Measurements from ENCODE around the gene MYF5. TPM values are rescaled to one million over a fixed set of nuclear protein-coding genes. Genes with fewer than 3 reads are reported as not detected.

Gene MYF5
- total and polyA plus RNA-seq, 8 donors = not detected

- intact Hi-C loops (cut with DNase I) = no loop called here
- Histone ChIP-seq H3K4me1 (no peaks in the 10 kb centered on the region), H3K36me3 (no peaks in the 10 kb centered on the region), H3K27me3 (no peaks in the 10 kb centered on the region), H3K27ac (no peak overlapping the region), H3K9me3 (no peaks in the 10 kb centered on the region), H3K4me3 (no peak overlapping the region)
- no peak for DNase-seq
- ATAC-seq = no peak
- WGBS, 2 donors = 48 to 52% methylated on average over 2 of the region's 2 CpGs
- FAIRE-seq = no peak
- TF ChIP-seq, protein P1, sequence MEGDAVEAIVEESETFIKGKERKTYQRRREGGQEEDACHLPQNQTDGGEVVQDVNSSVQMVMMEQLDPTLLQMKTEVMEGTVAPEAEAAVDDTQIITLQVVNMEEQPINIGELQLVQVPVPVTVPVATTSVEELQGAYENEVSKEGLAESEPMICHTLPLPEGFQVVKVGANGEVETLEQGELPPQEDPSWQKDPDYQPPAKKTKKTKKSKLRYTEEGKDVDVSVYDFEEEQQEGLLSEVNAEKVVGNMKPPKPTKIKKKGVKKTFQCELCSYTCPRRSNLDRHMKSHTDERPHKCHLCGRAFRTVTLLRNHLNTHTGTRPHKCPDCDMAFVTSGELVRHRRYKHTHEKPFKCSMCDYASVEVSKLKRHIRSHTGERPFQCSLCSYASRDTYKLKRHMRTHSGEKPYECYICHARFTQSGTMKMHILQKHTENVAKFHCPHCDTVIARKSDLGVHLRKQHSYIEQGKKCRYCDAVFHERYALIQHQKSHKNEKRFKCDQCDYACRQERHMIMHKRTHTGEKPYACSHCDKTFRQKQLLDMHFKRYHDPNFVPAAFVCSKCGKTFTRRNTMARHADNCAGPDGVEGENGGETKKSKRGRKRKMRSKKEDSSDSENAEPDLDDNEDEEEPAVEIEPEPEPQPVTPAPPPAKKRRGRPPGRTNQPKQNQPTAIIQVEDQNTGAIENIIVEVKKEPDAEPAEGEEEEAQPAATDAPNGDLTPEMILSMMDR (IDR thresholded peaks at IDR 0.05) = no peak
These were observed 26.2 kb upstream of the MYF5 start for GRCh38 chr12:80690513-80690912.

- no peaks in the 10 kb centered on the region for H3K36me3 ChIP-seq
- H3K4me1 ChIP-seq = no peaks in the 10 kb centered on the region
- intact Hi-C loops (cut with DNase I) = no loop called here
- no peaks in the 10 kb centered on the region for H3K27me3 ChIP-seq
- no peak overlapping the region for H3K27ac ChIP-seq
- H3K9me3 ChIP-seq = no peaks in the 10 kb centered on the region
- no peak overlapping the region for H3K4me3 ChIP-seq
- DNase-seq (no peak), ATAC-seq (no peak), FAIRE-seq (no peak)
- TF ChIP-seq, protein P1 (IDR thresholded peaks at IDR 0.05) = no peak
- 73 to 86% methylated on average over 1 of the region's 1 CpG for WGBS, 2 donors
These were observed 24.6 kb upstream of the MYF5 start for GRCh38 chr12:80692114-80692513.

GRCh38 chr12:80697270-80697887 lies 19.3 kb upstream of the MYF5 start:
- TF ChIP-seq, protein P1 (IDR thresholded peaks at IDR 0.05) = no peak
- Histone ChIP-seq H3K4me1 (no peaks in the 10 kb centered on the region), H3K9me3 (no peaks in the 10 kb centered on the region), H3K27ac (no peak overlapping the region), H3K27me3 (no peaks in the 10 kb centered on the region), H3K36me3 (no peaks in the 10 kb centered on the region), H3K4me3 (no peak overlapping the region)
- 46 to 48% methylated on average over 2 of the region's 2 CpGs for WGBS, 2 donors
- no peak for FAIRE-seq
- ATAC-seq = no peak
- intact Hi-C loops (cut with DNase I) = no loop called here
- no peak for DNase-seq

DNA sequence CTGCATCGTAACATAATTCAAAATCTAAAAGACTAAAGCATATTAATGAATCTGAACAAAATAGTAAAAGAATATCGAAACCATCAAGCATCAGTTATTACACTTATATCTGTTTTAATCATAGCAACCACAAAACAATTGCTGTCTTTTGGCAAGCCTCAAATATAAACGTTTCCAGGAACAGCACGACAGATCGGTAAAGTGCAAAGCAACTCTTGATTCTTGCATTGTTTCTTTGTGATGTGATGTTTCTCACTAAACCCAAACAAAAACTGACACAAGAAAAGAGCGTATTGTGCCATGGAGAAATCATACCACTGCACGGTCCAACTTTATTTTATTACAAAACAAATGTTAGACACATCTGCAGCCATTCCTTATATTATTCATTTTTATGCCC lies 18.5 kb upstream of the MYF5 start:
- H3K9me3 ChIP-seq = no peaks in the 10 kb centered on the region
- no peak overlapping the region for H3K27ac ChIP-seq
- DNase-seq = no peak
- H3K4me3 ChIP-seq = no peak overlapping the region
- no peak for ATAC-seq
- intact Hi-C loops (cut with DNase I) = no loop called here
- TF ChIP-seq, protein P1 (IDR thresholded peaks at IDR 0.05) = no peak
- H3K36me3 ChIP-seq = no peaks in the 10 kb centered on the region
- no peaks in the 10 kb centered on the region for H3K4me1 ChIP-seq
- 71 to 77% methylated on average over 7 of the region's 7 CpGs for whole genome bisulfite sequencing, 2 donors
- FAIRE-seq = no peak
- H3K27me3 ChIP-seq = no peaks in the 10 kb centered on the region

- intact Hi-C loops (cut with DNase I) = no loop called here
- ATAC-seq = no peak
- Histone ChIP-seq H3K9me3 (no peaks in the 10 kb centered on the region), H3K4me1 (no peaks in the 10 kb centered on the region), H3K4me3 (no peak overlapping the region), H3K27me3 (no peaks in the 10 kb centered on the region), H3K36me3 (no peaks in the 10 kb centered on the region), H3K27ac (no peak overlapping the region)
- FAIRE-seq = no peak
- TF ChIP-seq, protein P1 (IDR thresholded peaks at IDR 0.05) = no peak
- WGBS, 2 donors = 58 to 64% methylated on average over 7 of the region's 7 CpGs
- DNase-seq = no peak
These were observed 17.7 kb upstream of the MYF5 start for GRCh38 chr12:80698847-80699542.
